Ascending aorta (tissue), 2 donors: ENCODE measurements around the gene CYP4F12. TPM values are rescaled to one million over a fixed set of nuclear protein-coding genes. Genes with fewer than 3 reads are reported as not detected.

Source experiments
- DNase-seq, 2 donors: peaks; one replicate each; pipeline ENCODE4 v3.0.0-alpha.2; 2019; ENCODE audit warnings: low spot score in 2 of 2
- H3K27ac ChIP-seq, 2 donors: fragments of 200-600 bp; sonication (generic); one replicate each; pipeline ENCODE4 v1.5.1; 2016 to 2017; ENCODE audit warnings: mild to moderate bottlenecking in 1 of 2
- H3K27me3 ChIP-seq: fragments of 200-600 bp; sonication (generic); one replicate; pipeline ENCODE4 v1.5.1; 2017
- H3K36me3 ChIP-seq, 2 donors: fragments of 200-600 bp; sonication (generic); one replicate each; pipeline ENCODE4 v1.5.1; 2016
- H3K4me1 ChIP-seq, 2 donors: fragments of 200-600 bp; sonication (generic); one replicate each; pipeline ENCODE4 v1.5.1; 2016 to 2017; ENCODE audit warnings: mild to moderate bottlenecking in 1 of 2
- H3K4me3 ChIP-seq, 2 donors: fragments of 200-600 bp; sonication (generic); one replicate each; pipeline ENCODE4 v1.5.1; 2016 to 2017; ENCODE audit warnings: mild to moderate bottlenecking in 1 of 2
- H3K9me3 ChIP-seq, 2 donors: fragments of 200-600 bp; sonication (generic); one replicate each; pipeline ENCODE4 v1.5.1; 2016
- CTCF ChIP-seq, 3 experiments: fragments of 200-600 bp in 2 of 3; fragments of 450-650 bp in 1 of 3; sonication (generic) in 2 of 3; IDR thresholded peaks; one replicate each; pipeline ENCODE4 v1.5.1; 2016 to 2019; ENCODE audit warnings: antibody characterized with exemption in 3 of 3, mild to moderate bottlenecking in 1 of 3, moderate library complexity in 1 of 3
- intact Hi-C: fragments of 100-400 bp; cut with DNase I; formaldehyde crosslinking; loops from one replicate; pipeline ENCODE4 v1.15.1; 2023
- total RNA-seq: library from RNA; depleted of rRNA; stranded (reverse); fragments of >200 nt; gene quantifications from one replicate; pipeline ENCODE4 v1.1.0, GENCODE V29; 2016

CYP4F12 gene
- total RNA-seq, 1 donor from 2014 or later, result 17.2 TPM

GRCh38 chr19:15727724-15728123 is 54.8 kb downstream of the CYP4F12 start, which contains the start of gene OR10H2:
Gene OR10H2, plus strand, starts transcription at chr19:15728024. Its CDS starts 20 bp downstream, at chr19:15728044.
- H3K27me3 ChIP-seq, result no peaks in the 10 kb centered on the region
- no peaks in the 10 kb centered on the region for H3K36me3 ChIP-seq
- no peaks in the 10 kb centered on the region for H3K4me1 ChIP-seq
- intact Hi-C loops, result no loop called here
- H3K4me3 ChIP-seq, result no peak within 1 kb of the TSS
- H3K27ac ChIP-seq, result no peak within 1 kb of the TSS
- DNase-seq, result no peak
- H3K9me3 ChIP-seq, result no peaks in the 10 kb centered on the region
- TF ChIP-seq CTCF (IDR thresholded peaks at IDR 0.05), result no peak

GRCh38 chr19:15730538-15730937 is 57.7 kb downstream of the CYP4F12 start:
- intact Hi-C loops, result no loop called here
- Histone ChIP-seq H3K36me3 (no peaks in the 10 kb centered on the region), H3K27ac (no peak overlapping the region), H3K4me3 (no peak overlapping the region), H3K4me1 (no peaks in the 10 kb centered on the region), H3K9me3 (no peaks in the 10 kb centered on the region), H3K27me3 (no peaks in the 10 kb centered on the region)
- no peak for DNase-seq
- no peak for TF ChIP-seq CTCF (IDR thresholded peaks at IDR 0.05)

- DNase-seq, result no peak
- Histone ChIP-seq H3K9me3 (no peaks in the 10 kb centered on the region), H3K36me3 (no peaks in the 10 kb centered on the region), H3K27me3 (no peaks in the 10 kb centered on the region), H3K4me1 (no peaks in the 10 kb centered on the region), H3K27ac (no peak overlapping the region), H3K4me3 (no peak overlapping the region)
- no peak for TF ChIP-seq CTCF (IDR thresholded peaks at IDR 0.05)
- intact Hi-C loops, result no loop called here
Measured at GRCh38 chr19:15732388-15732787, 59.5 kb downstream of the CYP4F12 start.

GRCh38 chr19:15733895-15734294 is 61.0 kb downstream of the CYP4F12 start:
- intact Hi-C loops, result no loop called here
- DNase-seq, result no peak
- Histone ChIP-seq H3K4me3 (no peak overlapping the region), H3K36me3 (no peaks in the 10 kb centered on the region), H3K27ac (no peak overlapping the region), H3K9me3 (no peaks in the 10 kb centered on the region), H3K4me1 (no peaks in the 10 kb centered on the region), H3K27me3 (no peaks in the 10 kb centered on the region)
- no peak for TF ChIP-seq CTCF (IDR thresholded peaks at IDR 0.05)

GRCh38 chr19:15737722-15738121 is 64.8 kb downstream of the CYP4F12 start, which contains the start of gene OR10H3:
Gene OR10H3, plus strand, starts transcription at chr19:15737985. Its CDS starts 3,408 bp downstream, at chr19:15741393.
- no peak within 1 kb of the TSS for H3K4me3 ChIP-seq
- intact Hi-C loops, result no loop called here
- DNase-seq, result no peak
- peaks cover 4 to 12% of the 10 kb centered on the region in 2 donors for H3K9me3 ChIP-seq
- TF ChIP-seq CTCF (IDR thresholded peaks at IDR 0.05), result no peak
- no peaks in the 10 kb centered on the region for H3K36me3 ChIP-seq
- H3K27me3 ChIP-seq, result no peaks in the 10 kb centered on the region
- no peak within 1 kb of the TSS for H3K27ac ChIP-seq
- H3K4me1 ChIP-seq, result no peaks in the 10 kb centered on the region

- Histone ChIP-seq H3K9me3 (peaks cover 4 to 12% of the 10 kb centered on the region in 2 donors), H3K27me3 (no peaks in the 10 kb centered on the region), H3K36me3 (no peaks in the 10 kb centered on the region), H3K4me3 (no peak overlapping the region), H3K27ac (no peak overlapping the region), H3K4me1 (no peaks in the 10 kb centered on the region)
- no peak for DNase-seq
- TF ChIP-seq CTCF (IDR thresholded peaks at IDR 0.05), result no peak
- intact Hi-C loops, result no loop called here
Measured at GRCh38 chr19:15740785-15741184, 67.9 kb downstream of the CYP4F12 start.
